Muscle of back (tissue), 11 donors: ENCODE data around the gene COG1. TPM values are rescaled to one million over a fixed set of nuclear protein-coding genes. Genes with fewer than 3 reads are reported as not detected.

Experiments used
- DNase-seq, 3 donors: peaks; one replicate each; pipeline versions ENCODE4 v3.0.0 to v3.0.0-alpha.2; 2013
- polyA plus RNA-seq, 10 donors: library from polyadenylated mRNA; unstranded; fragments of 120-200 nt; gene quantifications; one replicate each; pipeline ENCODE4 v1.2.1, GENCODE V29; 2013; ENCODE audit not compliant: insufficient read length in 10 of 10

COG1 gene
- polyA plus RNA-seq, 10 donors = 24.0 to 37.4 (median 31.1) TPM

DNA sequence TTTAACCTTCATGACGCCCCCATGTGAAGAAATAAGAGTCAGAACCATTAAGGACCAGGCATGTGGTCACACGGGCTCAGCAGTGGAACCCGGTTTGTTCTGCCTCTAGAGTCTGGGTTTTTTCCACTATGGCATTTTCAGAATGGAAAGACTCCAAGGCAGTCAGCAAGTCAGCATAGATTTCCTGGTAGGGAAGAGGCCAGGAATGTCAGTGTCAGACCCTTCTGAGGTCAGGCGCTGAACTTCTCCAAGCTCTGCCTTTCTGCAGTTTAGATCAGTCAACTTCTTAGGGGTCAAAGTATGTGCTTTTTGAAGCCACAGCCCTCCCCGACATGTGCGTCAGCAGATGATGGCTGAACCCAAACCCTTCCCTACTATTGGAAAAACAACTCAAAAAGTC is 24.2 kb upstream of the COG1 start:
- no peak for DNase-seq

DNA sequence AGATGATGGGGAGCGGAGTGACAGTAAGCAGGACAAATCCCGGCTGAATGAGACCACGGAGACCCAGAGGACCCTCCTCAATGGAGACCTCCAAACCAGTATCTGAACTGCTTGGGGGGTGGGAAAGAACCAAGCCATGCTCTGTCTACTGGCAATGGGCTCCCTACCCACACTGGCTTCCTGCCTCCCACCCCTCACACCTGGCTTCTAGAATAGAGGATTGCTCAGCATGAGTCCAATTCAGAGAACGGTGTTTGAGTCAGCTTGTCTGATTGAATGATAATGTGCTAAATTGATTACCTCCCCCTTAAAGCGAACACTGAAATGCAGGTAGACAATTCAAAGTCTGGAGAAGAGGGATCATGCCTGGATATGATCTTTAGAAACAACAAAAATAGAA is 22.5 kb upstream of the COG1 start:
- DNase-seq = no peak

DNA sequence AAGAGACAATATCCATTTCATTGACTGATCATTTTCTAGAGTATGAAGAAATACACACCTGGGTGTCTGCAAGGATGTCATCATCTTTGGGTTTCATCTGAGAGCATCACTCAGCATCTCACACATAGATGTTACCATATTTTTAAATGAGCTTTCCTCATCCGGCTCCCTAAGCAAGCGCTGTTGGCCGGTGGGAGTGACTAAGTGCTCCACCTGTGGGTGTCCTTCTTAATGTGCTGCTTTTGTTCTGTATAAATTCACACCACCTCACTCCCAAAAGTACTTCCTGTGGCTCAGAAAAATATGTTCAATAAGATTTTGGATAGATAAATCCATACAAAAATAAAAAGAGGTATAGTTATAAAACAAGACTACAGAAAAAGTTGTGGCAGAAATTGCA is 20.6 kb upstream of the COG1 start:
- no peak for DNase-seq

DNA sequence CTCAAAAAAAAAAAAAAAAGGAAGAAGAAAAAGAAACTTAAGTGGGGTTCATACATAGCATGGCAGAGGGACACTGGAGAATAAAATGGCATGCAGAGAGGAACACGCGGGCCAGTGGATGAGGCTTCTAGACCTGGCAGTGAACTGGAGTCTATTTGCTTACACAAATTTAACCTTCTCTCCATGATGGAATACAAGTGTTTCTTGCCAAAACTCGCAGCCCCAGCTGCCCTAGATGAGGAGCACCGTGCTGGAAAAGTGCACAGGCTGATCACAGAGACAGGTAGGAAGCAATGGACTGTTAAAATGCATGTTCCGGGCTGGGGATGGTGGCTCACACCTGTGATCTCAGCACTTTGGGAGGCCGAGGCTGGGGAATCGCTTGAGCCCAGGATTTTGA is 18.7 kb upstream of the COG1 start:
- no peak for DNase-seq

DNA sequence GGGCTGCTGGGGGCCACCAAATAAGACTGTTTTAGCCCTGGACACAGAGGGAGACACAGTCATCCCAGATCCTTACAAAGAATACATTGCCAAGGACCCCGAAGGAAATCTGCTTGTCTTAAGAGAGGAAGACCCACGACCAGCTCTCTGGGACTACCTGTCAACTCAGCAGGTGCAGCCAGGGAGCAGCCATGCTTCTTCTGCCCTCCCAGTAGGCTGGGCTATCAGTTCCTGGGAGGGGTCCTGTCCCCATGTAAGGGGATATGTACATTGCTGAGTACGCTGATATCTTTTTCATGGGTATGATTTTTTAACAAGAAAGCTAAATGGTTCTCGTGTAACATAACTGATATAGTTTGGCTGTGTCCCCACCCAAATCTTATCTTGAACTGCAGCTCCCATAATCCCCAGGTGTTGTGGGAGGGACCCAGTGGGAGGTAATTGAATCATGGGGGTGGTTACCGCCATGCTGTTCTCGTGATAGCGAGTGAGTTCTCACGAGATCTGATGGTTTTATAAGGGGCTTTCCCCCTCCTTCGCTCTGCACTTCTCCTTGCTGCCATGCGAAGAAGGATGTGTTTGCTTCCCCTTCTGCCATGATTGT is 16.8 kb upstream of the COG1 start:
- no peak for DNase-seq

DNA sequence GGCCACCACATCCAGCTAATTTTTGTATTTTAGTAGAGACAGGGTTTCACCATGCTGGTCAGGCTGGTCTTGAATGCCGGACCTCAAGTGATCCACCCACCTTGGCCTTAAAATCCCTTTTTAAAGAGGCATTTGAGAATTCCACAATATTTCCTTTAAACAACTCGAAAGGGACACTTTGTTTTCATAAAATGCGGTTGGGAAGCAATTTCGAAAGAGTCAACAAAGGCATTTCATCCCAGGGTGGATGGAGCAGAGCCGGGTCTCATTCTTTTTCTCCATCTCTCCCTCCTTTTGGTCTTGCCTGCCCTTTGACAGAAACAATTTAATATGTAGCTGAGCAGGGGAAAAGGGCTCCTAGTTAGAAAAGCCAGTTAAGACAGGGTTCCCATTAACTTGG is 13.5 kb upstream of the COG1 start:
- DNase-seq = no peak

DNA sequence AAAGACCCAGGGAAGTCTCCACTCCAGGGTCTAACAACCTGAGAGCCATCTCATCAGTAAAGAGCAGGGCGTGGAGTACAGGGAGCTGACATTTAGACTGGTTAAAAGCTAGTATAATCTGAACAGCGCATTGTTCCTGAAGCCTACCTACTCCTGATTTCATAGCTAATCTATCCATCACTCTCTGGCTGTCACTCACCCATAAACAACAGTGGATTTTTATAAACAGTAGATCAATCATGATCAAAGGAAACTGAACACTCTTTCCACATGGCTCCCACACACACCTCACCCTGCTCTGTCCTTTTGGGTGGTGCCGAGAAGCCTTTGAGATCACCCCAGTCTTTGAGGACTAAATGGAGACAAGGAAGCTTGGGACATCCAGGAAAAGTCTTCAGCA is 13.0 kb upstream of the COG1 start:
- DNase-seq = no peak

DNA sequence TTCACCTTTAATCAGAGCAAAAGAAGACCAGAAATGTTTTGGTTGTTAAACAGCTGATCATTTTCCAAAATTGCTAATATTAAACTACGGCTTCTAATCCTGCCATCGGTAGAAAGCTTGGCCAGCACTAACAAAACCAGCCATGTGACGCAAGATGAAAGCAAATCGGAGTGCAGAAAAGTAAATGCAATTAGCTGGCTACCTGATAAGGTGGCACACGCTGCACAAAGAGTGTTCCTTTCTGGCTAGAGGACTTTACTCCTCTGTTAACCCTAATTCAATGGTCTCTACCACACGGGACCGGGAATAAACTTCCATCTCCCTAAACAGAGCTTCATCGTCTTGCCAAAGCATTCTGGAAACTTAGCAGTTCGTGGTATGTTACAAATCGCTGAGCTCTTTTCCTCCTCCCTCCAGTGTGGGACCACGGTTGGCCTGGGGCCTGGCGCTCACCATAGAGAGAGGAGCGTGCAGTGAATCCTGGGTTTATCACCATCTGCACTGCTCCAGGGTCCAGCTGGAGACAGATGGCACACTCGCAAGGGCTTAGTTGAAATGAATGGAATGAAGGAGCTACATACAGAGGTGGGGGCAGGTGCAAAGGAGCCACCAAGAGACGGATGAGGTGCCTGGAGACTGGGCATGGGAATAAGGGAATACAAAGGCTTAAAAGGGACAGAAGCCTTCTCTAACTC is 10.1 kb upstream of the COG1 start:
- peak in 1 of 3 donors; percentile 53 for DNase-seq

DNA sequence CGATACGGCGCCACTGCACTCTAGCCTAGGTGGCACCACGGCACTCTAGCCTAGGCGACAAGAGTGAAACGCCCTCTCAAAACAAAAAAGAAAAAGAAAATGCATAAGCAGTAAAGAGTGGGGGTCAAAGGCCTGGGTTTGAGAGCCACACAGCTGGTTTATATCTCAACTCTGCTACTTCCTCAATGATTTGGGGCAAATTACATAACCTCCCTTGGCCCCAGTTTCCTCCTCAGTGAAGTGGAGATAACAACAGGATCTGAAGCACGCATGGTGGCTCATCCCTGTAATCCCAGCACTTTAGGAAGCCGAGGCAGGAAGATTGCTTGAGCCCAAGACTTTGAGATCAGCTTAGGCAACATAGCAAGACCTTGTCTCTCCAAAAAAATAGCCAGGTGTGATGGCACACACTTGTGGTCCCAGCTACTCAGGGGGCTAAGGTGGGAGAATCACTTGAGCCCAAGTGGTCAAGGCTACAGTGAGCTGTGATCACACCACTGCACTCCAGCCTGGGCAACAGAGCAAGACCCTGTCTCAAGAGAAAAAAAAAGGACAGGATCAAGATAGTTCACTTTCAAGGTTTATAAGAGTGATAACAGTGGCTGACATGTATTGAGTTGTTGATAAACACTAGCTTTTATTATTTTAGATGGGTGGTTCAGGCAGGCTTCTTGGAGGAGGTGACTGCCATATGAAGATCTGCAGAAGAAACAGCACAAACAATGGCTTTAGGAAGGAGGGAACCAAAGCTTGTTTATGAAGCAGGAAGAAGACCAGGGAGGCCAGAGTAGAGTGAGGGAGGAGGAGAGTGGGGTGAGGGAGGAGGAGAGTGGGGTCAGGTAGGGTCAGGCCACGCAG is 8.5 kb upstream of the COG1 start:
- DNase-seq = no peak

DNA sequence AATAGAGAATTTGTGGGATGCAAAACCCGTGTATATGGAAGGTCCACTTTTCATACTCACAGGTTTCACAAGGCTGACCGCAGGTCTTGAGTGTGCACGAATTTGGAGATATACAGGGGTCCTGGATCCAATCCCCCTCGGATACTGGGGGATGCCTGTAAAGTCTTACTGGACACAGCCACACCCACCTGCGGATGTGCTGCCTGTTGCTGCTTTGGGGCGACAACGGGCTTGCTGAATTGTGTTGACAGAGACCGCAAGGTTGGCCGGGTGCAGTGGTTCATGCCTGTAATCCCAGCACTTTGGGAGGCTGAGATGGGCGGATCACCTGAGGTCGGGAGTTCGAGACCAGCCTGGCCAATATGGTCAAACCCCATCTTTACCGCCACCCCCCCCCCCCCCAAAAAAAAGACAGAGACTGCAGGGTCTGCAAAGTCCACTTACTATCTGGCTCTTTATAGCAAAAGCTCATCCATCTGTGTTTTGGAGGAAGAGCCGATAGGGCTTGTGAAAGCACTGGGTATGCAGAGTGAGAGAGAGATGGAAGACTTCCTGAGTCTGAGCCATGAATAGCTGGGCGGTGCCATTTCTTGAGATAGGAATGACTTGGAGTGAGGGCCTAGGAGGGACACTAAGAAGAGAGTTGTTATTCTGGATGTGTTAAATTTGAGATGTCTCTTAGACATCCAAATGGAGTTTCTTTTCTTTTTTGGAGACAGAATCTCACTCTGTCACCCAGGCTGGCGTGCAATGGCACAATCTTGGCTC is 6.4 kb upstream of the COG1 start:
- no peak for DNase-seq

DNA sequence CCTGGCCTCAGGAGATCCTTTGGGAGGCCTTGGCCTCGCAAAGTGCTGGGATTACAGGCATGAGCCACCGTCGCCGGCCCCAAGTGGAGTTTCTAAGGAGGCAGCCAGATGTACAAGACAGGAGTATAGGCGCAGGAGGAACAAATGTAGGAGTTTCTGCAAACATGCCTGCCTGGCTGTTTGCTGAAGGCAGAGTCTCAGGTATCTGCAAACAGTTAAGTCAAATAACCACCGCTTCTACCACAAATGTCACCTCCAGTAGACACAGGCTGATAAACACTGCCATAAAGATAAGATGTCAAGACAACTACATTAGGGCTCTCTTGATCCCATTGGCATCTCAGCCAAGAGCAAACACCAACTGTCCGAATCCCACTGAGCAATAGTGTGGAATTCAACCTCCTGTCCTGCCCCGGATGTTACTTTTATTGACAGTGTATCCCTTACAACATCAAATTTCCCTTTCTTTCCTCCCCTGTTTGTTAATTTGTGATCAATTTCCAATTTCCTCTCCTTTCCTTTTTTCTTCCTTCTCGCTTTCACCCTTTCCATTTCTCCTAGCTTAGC is 5.6 kb upstream of the COG1 start:
- no peak for DNase-seq

DNA sequence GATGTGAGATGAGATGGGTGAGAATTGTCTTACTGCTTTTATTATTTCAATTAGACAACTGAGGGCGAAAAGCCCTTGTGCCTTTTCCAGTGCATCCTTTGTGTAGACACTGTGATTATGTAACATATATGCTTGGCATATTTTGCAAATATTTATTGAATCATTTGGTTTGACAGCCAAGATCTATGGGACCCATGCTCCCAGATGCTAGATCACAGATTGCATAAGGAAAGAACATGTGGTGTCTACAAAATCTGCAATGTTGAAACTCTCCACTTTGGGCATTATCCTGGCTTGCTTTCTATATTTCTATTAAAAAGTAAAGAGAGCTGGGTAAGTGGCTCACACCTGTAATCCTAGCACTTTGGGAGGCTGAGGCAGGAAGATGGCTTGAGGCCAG is 4.8 kb upstream of the COG1 start:
- no peak for DNase-seq

DNA sequence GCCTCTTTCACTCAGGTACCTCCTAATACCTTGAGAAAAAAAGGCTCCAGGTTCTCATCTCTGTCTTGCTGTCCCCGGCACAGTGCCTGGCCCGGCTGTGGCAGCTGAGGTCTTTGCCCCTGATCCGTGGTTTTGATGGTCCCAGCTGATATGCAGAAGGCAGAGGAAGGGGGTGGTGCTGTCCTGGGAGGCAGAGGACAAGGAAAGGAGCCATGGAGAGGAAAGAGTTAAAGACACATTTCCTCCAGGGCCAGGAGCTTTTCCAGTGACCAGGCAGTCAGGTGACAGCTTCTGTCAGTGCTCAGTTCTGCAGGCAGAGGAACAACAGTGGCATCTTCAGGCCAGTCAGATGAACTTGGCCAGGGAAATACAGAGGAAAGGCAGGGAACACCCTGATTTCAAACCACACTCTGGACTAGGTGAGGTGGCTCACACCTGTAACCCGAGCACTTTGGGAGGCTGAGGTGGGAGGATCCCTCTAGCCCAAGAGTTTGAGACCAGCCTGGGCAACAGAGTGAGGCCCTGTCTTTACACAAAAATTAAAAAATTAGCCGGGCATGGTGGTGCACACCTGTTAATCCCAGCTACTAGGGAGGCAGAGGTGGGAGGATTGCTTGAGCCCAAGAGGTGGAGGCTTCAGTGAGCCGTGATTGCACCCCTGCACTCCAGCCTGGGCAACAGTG is 3.3 kb upstream of the COG1 start:
- peak in 2 of 3 donors; percentile 16 to 54 for DNase-seq

DNA sequence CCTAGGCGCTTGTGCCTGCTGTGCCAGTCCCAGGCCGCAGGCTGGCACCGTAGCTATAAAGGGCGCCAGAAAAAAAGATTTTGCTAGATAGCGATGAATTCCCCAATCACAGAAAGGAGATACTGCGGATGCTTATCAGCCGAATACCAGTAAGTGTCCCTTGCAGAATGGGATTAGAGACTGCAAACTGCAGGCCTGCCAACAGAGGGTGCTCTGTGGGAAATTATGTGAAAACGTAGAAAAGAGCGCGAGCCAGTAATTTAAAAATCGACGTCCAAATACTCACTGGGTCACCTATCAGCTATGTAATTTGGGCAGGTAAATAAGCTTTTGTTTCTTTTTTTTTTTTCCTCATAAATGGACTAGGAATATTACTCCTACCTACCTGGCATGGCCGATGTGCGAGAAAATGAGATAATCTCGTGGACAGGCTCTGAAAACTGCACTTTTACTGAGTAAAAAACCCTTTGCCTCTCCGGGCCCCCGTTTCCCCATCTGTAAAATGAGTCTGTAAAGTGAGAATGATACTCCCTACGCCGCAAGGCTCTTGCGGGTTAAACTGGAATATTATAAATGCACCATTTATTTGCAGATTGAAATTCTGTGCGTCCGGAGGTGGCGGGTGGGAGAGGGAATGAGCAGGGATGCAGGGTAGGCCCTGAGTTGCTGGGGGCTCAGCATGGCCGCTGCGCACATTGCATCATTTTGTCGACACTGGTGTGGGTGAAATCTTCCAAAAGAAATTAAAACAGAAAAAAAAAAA is 1.2 kb upstream of the COG1 start:
- peak; percentile 63 to 83 (median 77) for DNase-seq

DNA sequence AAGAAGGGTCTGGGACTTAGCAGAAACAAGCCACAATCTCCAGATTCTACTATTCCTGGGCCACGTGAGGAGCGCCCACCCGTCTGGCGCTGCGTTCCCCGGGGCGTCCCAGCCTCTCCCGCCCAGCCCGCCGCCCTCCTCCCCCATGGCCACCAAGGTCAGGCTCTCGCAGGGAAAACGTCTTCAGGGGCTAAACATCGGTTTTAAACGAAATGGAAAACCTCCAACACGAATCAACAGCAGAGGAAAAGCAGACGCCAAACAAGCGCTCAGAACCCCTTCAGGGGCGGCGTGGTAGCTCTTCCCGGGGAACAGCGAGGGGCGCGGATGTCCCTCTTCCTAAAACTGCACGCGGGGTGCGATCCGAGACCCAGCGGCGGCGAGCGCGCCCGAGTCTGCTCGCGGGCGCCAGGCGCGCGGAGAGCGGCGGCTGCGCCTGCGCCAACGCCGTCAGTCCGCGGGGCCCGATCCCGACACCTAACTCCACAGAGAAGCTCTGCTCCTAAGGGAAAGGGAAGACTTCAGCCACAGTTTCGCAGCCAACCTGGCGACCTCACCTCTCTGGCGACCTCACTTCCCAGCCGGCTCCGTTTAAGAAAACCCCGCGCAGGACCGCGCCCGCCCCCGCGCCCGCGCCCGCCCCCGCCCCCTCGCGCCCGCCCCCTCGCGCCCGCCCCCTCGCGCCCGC is 505 bp upstream of the COG1 start:
- peak; percentile 63 to 94 (median 78) for DNase-seq

DNA sequence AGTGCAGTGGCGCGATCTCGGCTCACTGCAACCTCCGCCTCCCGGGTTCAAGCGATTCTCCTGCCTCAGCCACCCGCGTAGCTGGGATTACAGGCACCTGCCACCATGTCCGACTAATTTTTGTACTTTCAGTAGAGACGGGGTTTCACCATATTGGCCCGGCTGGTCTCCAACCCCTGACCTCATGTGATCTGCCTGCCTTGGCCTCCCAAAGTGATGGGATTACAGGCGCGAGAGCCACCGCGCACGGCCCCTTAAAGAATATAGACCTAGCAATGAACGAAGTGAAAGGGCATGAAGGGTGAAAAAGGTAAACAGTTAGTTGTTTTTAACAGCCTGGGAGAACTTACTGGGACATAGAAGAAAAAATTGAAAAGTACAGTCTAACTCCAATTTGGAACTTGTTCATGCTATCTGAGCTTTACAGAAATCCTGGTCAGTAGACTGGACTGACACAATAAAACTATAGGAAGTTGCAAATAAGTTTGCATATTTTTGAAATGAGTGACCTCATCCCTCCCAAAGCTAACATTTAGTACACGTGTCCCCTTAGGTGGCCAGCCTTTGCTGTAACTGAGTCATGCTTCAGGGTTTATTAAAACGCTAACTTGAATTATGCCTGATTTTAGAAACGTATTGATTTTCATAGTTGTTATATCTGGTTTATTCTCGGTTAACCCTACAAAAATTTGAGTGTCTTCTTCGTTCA is 1.8 kb downstream of the COG1 start:
- no peak for DNase-seq

DNA sequence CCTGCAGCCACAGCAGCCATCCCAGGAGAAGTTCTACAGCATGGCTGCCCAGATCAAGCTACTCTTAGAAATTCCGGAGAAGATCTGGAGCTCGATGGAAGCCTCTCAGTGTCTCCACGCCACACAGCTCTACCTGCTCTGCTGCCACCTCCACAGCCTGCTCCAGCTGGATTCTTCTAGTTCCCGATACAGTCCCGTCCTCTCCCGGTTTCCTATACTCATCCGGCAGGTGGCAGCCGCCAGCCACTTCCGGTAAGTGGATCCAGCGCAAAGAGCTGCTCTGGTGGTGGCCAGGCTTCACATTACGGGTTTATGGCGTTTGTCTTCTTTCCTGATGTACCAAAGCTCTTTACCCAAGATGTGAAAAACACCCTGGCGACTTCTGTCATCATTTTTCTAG is 3.6 kb downstream of the COG1 start:
- DNase-seq = no peak

DNA sequence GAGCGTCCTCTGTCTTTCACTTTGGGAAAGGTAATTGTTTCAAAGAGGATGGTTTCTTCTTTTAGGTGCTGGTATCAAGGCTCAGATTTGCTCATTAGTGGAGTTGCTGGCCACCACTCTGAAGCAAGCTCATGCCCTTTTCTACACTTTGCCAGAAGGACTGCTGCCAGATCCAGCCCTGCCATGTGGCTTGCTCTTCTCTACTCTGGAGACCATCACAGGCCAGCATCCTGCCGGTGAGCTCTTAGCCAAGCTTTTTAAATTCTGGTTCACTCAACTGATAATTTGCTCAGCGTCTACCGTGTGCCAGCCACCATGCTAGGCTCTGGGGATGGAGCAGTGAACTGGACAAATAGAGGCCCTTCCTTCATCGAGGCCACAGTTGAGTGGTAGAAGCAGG is 4.3 kb downstream of the COG1 start:
- DNase-seq = no peak
